OCI-LY3 (cell line): Measurements from ENCODE around the gene DRD4.

Experiments
- H2AFZ ChIP-seq: fragments of 200-600, 300-600 bp; shearing (Covaris generic); 2 replicates; pipeline ENCODE4 v1.6.0; 2014; ENCODE audit warnings: antibody characterized with exemption, low read depth, low read length
- H3K27ac ChIP-seq: fragments of 200-600, 300-600 bp; sonication (generic); 2 replicates; pipeline ENCODE4 v1.5.1; 2014; ENCODE audit warnings: mild to moderate bottlenecking, low read length, moderate library complexity, mixed read lengths
- H3K27me3 ChIP-seq: fragments of 200-600, 300-600 bp; sonication (generic); 2 replicates; pipeline ENCODE4 v1.6.1; 2014; ENCODE audit warnings: low read depth, low read length, mixed read lengths
- H3K36me3 ChIP-seq: fragments of 200-600, 300-600 bp; sonication (generic); replicated peaks from 2 replicates; pipeline ENCODE3; 2014; ENCODE audit warnings: low read depth, low read length, mixed read lengths
- H3K4me1 ChIP-seq: fragments of 300-600, 200-600 bp; sonication (generic); 2 replicates; pipeline ENCODE4 v1.6.1; 2014; ENCODE audit warnings: low read length, mixed read lengths
- H3K4me2 ChIP-seq: fragments of 200-600, 300-600 bp; sonication (generic); 2 replicates; pipeline ENCODE4 v1.6.1; 2014; ENCODE audit warnings: low read length, mixed read lengths
- H3K4me3 ChIP-seq: fragments of 300-600, 200-600 bp; sonication (generic); 2 replicates; pipeline ENCODE4 v1.5.1; 2014; ENCODE audit warnings: antibody characterized with exemption, mild to moderate bottlenecking, low read length, moderate library complexity
- H3K79me2 ChIP-seq: fragments of 300-600, 200-600 bp; shearing (Covaris generic); 2 replicates; pipeline ENCODE4 v1.6.1; 2014; ENCODE audit warnings: mild to moderate bottlenecking, low read length, mixed read lengths
- H3K9ac ChIP-seq: fragments of 300-600, 200-600 bp; shearing (Covaris generic); 2 replicates; pipeline ENCODE4 v1.6.0; 2014; ENCODE audit warnings: mild to moderate bottlenecking, low read length, moderate library complexity
- H3K9me3 ChIP-seq: fragments of 200-600, 300-600 bp; shearing (Covaris generic); 2 replicates; pipeline ENCODE4 v1.6.1; 2014; ENCODE audit warnings: low read length, mixed read lengths; ENCODE audit not compliant: insufficient read depth
- H4K20me1 ChIP-seq: fragments of 200-600, 300-600 bp; sonication (generic); 2 replicates; pipeline ENCODE4 v1.6.1; 2016; ENCODE audit warnings: low read length, mixed read lengths; ENCODE audit not compliant: insufficient read depth
- CTCF ChIP-seq: fragments of 200-600, 300-600 bp; sonication (generic); IDR thresholded peaks from 2 replicates; pipeline ENCODE4 v1.5.1; 2014; ENCODE audit warnings: antibody characterized with exemption, low read length, low read depth
- EZH2phosphoT487 ChIP-seq: fragments of 200-600 bp; shearing (Covaris generic); IDR thresholded peaks from 2 replicates; pipeline ENCODE4 v1.6.1; 2018; ENCODE audit warnings: antibody characterized with exemption, mixed run types, low read depth

The DRD4 gene

GRCh38 chr11:590997-591396, 46.1 kb upstream of the DRD4 start:
- Histone ChIP-seq H4K20me1 (peaks cover 7% of the 10 kb centered on the region; the same call in 1 of the 2 replicates), H3K9ac (no peak overlapping the region), H3K4me1 (no peaks in the 10 kb centered on the region), H3K36me3 (peaks cover 64% of the 10 kb centered on the region), H3K27me3 (no peaks in the 10 kb centered on the region), H3K27ac (no peak overlapping the region), H3K9me3 (no peaks in the 10 kb centered on the region), H3K79me2 (peaks cover 33% of the 10 kb centered on the region), H3K4me3 (no peak overlapping the region), H2AFZ (no peak overlapping the region), H3K4me2 (no peak overlapping the region)
- TF ChIP-seq CTCF (no peak), EZH2phosphoT487 (no peak)

- no peak overlapping the region for H3K4me3 ChIP-seq
- H3K36me3 ChIP-seq = peaks cover 61% of the 10 kb centered on the region
- no peak for TF ChIP-seq CTCF
- no peak for TF ChIP-seq EZH2phosphoT487
- H3K27me3 ChIP-seq = no peaks in the 10 kb centered on the region
- H3K4me1 ChIP-seq = no peaks in the 10 kb centered on the region
- H3K79me2 ChIP-seq = peaks cover 25% of the 10 kb centered on the region
- no peaks in the 10 kb centered on the region for H3K9me3 ChIP-seq
- no peak overlapping the region for H3K27ac ChIP-seq
- no peak overlapping the region for H2AFZ ChIP-seq
- H3K9ac ChIP-seq = no peak overlapping the region
- H3K4me2 ChIP-seq = no peak overlapping the region
- H4K20me1 ChIP-seq = peaks cover 7% of the 10 kb centered on the region; the same call in 1 of the 2 replicates
Observed at GRCh38 chr11:592501-592900, 44.6 kb upstream of the DRD4 start.

GRCh38 chr11:592918-593317, 44.2 kb upstream of the DRD4 start:
- H4K20me1 ChIP-seq = 0 out of 2 replicates have a peak, but pooled peaks cover 7% of the 10 kb centered on the region
- H3K79me2 ChIP-seq = peaks cover 22% of the 10 kb centered on the region
- no peak overlapping the region for H2AFZ ChIP-seq

GRCh38 chr11:593347-593746, 43.7 kb upstream of the DRD4 start:
- 0 out of 2 replicates have a peak, but pooled peaks cover 7% of the 10 kb centered on the region for H4K20me1 ChIP-seq
- peaks cover 55% of the 10 kb centered on the region for H3K36me3 ChIP-seq
- H3K27me3 ChIP-seq = no peaks in the 10 kb centered on the region
- H2AFZ ChIP-seq = no peak overlapping the region
- no peaks in the 10 kb centered on the region for H3K9me3 ChIP-seq
- TF ChIP-seq CTCF = no peak
- TF ChIP-seq EZH2phosphoT487 = no peak
- H3K4me2 ChIP-seq = no peak overlapping the region
- no peak overlapping the region for H3K27ac ChIP-seq
- H3K4me1 ChIP-seq = no peaks in the 10 kb centered on the region
- H3K9ac ChIP-seq = no peak overlapping the region
- peaks cover 19% of the 10 kb centered on the region for H3K79me2 ChIP-seq
- no peak overlapping the region for H3K4me3 ChIP-seq

More at GRCh38 chr11:592918-593317, 44.2 kb upstream of the DRD4 start:
- Histone ChIP-seq H3K27me3 (no peaks in the 10 kb centered on the region), H3K4me1 (no peaks in the 10 kb centered on the region), H3K9ac (no peak overlapping the region), H3K9me3 (no peaks in the 10 kb centered on the region), H3K4me2 (no peak overlapping the region), H3K4me3 (no peak overlapping the region), H3K27ac (no peak overlapping the region), H3K36me3 (peaks cover 56% of the 10 kb centered on the region)
- TF ChIP-seq EZH2phosphoT487 (no peak), CTCF (no peak)
